Breast epithelium (tissue), 3 donors: ENCODE data around the gene STRN3.

Experiments used
- POLR2A ChIP-seq: fragments of 450-650 bp; IDR thresholded peaks from one replicate; pipeline ENCODE4 v1.6.1; 2016; ENCODE audit warnings: antibody characterized with exemption, mild to moderate bottlenecking, moderate library complexity
- TF ChIP-seq, protein P1 (sequence below), 3 donors: fragments of 450-650 bp; IDR thresholded peaks; one replicate each; pipeline ENCODE4 v1.5.1; 2016 to 2017; ENCODE audit warnings: antibody characterized with exemption in 3 of 3, mild to moderate bottlenecking in 3 of 3, moderate library complexity in 3 of 3

DNA sequence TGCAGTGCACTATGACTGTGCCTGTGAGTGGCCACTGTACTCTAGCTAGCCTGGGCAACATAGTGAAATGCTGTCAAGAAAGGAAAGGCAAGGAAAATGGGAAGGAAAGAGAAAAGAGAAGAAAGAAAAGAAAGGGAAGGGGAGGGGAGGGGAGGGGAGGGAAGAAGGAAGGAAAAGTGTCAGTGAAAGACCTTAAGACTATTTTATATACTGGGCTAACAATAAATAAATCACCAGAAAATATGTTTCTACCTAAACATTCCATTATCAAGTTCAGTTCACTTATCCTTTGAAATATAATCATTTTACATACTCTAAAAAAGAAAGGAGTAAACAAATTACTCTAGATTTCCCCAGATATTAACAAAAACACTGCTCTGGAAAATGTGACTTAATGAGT lies 129.7 kb downstream of the STRN3 start:
- TF ChIP-seq, protein P1, sequence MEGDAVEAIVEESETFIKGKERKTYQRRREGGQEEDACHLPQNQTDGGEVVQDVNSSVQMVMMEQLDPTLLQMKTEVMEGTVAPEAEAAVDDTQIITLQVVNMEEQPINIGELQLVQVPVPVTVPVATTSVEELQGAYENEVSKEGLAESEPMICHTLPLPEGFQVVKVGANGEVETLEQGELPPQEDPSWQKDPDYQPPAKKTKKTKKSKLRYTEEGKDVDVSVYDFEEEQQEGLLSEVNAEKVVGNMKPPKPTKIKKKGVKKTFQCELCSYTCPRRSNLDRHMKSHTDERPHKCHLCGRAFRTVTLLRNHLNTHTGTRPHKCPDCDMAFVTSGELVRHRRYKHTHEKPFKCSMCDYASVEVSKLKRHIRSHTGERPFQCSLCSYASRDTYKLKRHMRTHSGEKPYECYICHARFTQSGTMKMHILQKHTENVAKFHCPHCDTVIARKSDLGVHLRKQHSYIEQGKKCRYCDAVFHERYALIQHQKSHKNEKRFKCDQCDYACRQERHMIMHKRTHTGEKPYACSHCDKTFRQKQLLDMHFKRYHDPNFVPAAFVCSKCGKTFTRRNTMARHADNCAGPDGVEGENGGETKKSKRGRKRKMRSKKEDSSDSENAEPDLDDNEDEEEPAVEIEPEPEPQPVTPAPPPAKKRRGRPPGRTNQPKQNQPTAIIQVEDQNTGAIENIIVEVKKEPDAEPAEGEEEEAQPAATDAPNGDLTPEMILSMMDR (IDR thresholded peaks at IDR 0.05), result no peak
- no peak for TF ChIP-seq POLR2A
